ENCODE measurements around the gene GPR162.
"Not testable (repeated sequence)": the region's sequence is repeated elsewhere in the genome, so short reads cannot be mapped to it uniquely, and the experiment has no call there.

Gene GPR162

DNA sequence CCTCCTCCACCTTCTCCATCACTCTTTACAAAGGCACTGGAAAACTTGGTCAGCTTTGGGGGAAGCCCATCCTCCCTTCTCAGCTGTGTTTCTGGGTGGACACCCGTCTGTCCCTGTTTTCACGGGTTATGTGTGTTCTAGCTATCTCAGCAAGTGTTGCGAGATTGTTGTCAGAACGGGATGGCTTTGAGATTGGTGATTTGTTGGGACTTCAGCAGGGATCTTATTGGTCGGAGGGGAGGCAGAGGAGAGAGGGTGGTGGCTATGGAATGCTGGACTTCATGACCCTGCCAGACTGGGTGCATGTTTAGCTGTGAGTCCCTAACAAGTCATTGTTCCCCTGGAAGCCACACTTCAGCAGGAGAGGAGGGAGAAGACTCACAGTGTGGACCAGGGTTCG is 32.4 kb downstream of the GPR162 start:
- no peak for DNase-seq (ENCODE audit: low spot score)

DNA sequence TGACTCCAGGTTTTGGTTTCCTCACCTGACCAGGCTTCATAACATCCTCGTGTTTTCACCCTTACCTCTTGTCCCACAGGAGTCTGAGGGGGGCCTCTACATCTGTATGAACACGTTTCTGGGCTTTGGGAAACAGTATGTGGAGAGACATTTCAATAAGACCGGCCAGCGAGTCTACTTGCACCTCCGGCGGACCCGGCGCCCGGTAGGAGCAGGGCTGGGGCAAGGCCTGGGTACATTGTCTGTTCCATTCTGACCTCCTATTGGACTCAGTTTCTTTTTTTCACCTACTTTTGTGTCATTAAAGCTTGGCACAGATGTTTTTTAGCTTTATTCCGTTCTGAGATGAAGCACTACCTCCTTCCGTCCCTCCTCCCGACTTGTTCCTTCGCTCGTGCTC is 33.7 kb downstream of the GPR162 start:
- DNase-seq (ENCODE audit: low spot score): no peak

- no peak for DNase-seq (ENCODE audit: low spot score)
These were observed 37.2 kb downstream of the GPR162 start for GRCh38 chr12:6858799-6859198.

DNA sequence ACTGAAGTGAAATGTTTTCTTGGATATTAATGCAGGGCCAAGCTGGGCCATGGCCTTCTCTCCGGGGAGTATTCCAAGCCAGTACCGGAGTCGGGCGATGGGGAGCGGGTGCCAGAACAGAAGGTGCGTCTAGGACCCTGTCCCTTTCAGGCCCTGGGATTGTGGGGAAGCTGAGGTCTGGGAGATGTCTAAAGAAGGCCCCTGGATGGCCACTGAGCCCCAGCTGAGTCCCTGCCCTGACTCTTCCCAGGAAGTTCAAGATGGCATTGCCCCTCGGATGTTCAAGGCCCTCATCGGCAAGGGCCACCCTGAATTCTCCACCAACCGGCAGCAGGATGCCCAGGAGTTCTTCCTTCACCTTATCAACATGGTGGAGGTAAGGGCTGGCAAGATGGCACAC is 38.5 kb downstream of the GPR162 start:
- DNase-seq (ENCODE audit: low spot score): no peak

GRCh38 chr12:6860942-6861341 is 39.3 kb downstream of the GPR162 start:
- no peak for DNase-seq (ENCODE audit: low spot score)

- DNase-seq (ENCODE audit: low spot score): no peak
These were observed 39.8 kb downstream of the GPR162 start for GRCh38 chr12:6861391-6861790.

GRCh38 chr12:6863033-6863432 is 41.4 kb downstream of the GPR162 start:
- no peak for DNase-seq (ENCODE audit: low spot score)

- no peak for DNase-seq (ENCODE audit: low spot score)
These were observed 42.1 kb downstream of the GPR162 start for GRCh38 chr12:6863586-6864321.

DNA sequence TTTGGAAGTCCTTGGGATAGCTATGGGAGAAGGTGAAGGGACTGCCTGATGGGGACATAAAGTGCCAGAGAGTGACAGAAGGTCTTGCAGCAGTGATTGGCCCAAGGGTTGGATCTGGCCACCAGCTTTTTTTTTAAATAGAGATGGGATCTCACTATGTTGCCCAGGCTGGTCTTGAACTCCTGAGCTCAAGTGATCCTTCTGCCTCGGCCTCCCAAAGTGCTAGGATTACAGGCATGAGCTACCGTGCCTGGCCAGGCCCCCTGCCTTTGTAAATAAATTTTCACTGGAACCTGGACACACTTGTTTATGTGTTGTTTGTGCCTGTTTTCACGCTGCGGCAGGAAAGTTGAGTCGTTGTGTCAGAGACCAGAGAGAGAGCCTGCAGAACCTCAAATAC is 43.7 kb downstream of the GPR162 start:
- DNase-seq (ENCODE audit: low spot score): not testable (repeated sequence)

GRCh38 chr12:6866163-6866919 is 44.7 kb downstream of the GPR162 start:
- DNase-seq (ENCODE audit: low spot score): no peak

GRCh38 chr12:6866920-6867412 is 45.3 kb downstream of the GPR162 start:
- DNase-seq (ENCODE audit: low spot score): no peak

DNA sequence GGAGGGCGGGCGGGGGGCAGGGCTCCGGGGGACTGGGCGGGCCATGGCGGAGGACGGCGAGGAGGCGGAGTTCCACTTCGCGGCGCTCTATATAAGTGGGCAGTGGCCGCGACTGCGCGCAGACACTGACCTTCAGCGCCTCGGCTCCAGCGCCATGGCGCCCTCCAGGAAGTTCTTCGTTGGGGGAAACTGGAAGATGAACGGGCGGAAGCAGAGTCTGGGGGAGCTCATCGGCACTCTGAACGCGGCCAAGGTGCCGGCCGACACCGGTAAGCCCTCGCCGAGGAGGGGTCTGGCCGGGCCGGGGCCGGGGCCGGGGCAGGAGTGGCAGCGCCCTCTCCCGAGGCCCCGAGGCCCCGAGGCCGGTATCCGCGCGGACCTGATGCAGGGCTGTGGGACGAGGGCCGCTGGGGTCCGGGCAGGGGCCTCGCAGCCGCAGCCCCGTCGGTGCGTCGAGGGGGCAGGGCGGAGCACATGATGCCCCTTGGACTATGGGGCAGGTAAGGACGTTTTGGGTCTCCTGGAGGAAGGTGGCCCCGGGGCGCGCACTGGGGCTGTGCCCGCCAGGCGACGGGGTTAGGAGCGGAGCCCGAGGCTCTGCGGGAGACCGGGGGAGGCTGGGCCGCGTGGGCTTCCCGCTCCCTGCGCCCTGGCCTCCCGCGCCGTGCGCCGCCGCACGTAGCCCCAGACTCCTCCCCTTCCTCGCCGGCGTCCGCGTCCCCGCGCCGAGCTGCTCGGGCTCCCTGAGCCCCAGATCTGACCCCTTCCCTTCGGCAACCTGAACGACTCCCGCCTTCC is 46.0 kb downstream of the GPR162 start, which contains the start of gene TPI1:
Gene TPI1, plus strand, starts transcription at position 119 of the 798 bp plus-strand sequence. Its CDS starts 36 bp downstream, at position 155.
- peak; percentile 85 for DNase-seq (ENCODE audit: low spot score)

GRCh38 chr12:6868211-6869048 is 46.8 kb downstream of the GPR162 start:
- DNase-seq (ENCODE audit: low spot score): no peak

- DNase-seq (ENCODE audit: low spot score): peak; percentile 69
These were observed 47.7 kb downstream of the GPR162 start for GRCh38 chr12:6869049-6870021.

DNA sequence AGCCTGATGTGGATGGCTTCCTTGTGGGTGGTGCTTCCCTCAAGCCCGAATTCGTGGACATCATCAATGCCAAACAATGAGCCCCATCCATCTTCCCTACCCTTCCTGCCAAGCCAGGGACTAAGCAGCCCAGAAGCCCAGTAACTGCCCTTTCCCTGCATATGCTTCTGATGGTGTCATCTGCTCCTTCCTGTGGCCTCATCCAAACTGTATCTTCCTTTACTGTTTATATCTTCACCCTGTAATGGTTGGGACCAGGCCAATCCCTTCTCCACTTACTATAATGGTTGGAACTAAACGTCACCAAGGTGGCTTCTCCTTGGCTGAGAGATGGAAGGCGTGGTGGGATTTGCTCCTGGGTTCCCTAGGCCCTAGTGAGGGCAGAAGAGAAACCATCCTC is 48.7 kb downstream of the GPR162 start:
- DNase-seq (ENCODE audit: low spot score): not testable (repeated sequence)

GRCh38 chr12:6871052-6871957 is 49.7 kb downstream of the GPR162 start:
- DNase-seq (ENCODE audit: low spot score): no peak

GRCh38 chr12:6872073-6873048 is 50.7 kb downstream of the GPR162 start:
- DNase-seq (ENCODE audit: low spot score): peak; percentile 66

Measured in COLO829 (cell line).